OCI-LY1 (cell line): ENCODE data around the gene PRKCA.

Source experiments
- EZH2 ChIP-seq: fragments of 200-600 bp; sonication (generic), shearing (Covaris generic); IDR thresholded peaks from 2 replicates; pipeline ENCODE4 v1.8.0; 2017; ENCODE audit warnings: borderline replicate concordance, mixed run types, mild to moderate bottlenecking, antibody characterized with exemption, low read length, moderate library complexity, mixed read lengths
- TF ChIP-seq, protein P1 (sequence below): fragments of 200-600 bp; sonication (generic), shearing (Covaris generic); IDR thresholded peaks from 2 replicates; pipeline ENCODE4 v1.5.1; 2017; ENCODE audit warnings: mild to moderate bottlenecking, antibody characterized with exemption, low read length, moderate library complexity, mixed read lengths

DNA sequence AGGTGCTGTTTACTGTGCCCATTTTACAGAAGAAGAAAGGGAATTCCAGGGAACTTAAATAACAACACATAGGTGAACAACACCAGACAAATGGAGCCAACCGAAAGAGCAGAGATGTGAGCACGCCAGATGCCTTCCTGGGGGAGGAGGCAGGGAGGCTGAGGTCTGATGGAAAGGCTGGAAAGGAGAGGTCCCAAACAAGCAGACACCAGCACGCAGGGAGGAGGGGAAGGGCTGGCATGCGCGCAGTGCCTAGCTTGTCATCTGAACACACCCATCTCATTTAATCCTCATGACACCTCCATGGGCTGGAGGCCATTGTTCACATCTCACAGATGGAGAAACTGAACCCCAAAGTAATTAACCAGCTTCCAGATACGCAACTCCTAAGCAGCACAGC, 511.6 kb downstream of the PRKCA start:
- TF ChIP-seq, protein P1, sequence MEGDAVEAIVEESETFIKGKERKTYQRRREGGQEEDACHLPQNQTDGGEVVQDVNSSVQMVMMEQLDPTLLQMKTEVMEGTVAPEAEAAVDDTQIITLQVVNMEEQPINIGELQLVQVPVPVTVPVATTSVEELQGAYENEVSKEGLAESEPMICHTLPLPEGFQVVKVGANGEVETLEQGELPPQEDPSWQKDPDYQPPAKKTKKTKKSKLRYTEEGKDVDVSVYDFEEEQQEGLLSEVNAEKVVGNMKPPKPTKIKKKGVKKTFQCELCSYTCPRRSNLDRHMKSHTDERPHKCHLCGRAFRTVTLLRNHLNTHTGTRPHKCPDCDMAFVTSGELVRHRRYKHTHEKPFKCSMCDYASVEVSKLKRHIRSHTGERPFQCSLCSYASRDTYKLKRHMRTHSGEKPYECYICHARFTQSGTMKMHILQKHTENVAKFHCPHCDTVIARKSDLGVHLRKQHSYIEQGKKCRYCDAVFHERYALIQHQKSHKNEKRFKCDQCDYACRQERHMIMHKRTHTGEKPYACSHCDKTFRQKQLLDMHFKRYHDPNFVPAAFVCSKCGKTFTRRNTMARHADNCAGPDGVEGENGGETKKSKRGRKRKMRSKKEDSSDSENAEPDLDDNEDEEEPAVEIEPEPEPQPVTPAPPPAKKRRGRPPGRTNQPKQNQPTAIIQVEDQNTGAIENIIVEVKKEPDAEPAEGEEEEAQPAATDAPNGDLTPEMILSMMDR: no peak
- TF ChIP-seq EZH2: no peak
